HCT116 (cell line): ENCODE data around the gene CAB39L. TPM values are rescaled to one million over a fixed set of nuclear protein-coding genes. Genes with fewer than 3 reads are reported as not detected.

Source experiments
- ATAC-seq: fragments of 200-7000 bp; cut with Tn5 transposase; 2 replicates; pipeline ENCODE4 v1.9.1; 2020; ENCODE audit warnings: mild to moderate bottlenecking, moderate library complexity
- BruUV-seq: library from RNA; stranded (reverse); fragments of 400-500 nt; replicated peaks from 2 replicates; lab custom pipeline; 2021; lab: Mats Ljungman, UMichigan
- CTCF ChIA-PET: fragments of 300-600 bp; sonication (Branson Sonifier 250); formaldehyde crosslinking; loops from one replicate; lab custom pipeline; 2021; ENCODE audit warnings: antibody characterized with exemption; lab: Charles Lee
- POLR2A ChIA-PET: fragments of 300-600, 350-600 bp; sonication (Branson Sonifier 250); formaldehyde crosslinking; loops from one replicate; lab custom pipeline; 2021; ENCODE audit warnings: antibody characterized with exemption; lab: Charles Lee
- RAD21 ChIA-PET, 2 experiments: fragments of 300-600 bp; sonication (Branson Sonifier 250); formaldehyde crosslinking; loops; one replicate each; lab custom pipeline; 2023; ENCODE audit warnings: low total read pairs in 2 of 2; ENCODE audit not compliant: uncharacterized antibody in 2 of 2, unreplicated experiment in 2 of 2, low non-redundant PET in 1 of 2; lab: Charles Lee
- DNase-seq: peaks from one replicate; pipeline ENCODE4 v3.0.0-alpha.2; 2010; ENCODE audit warnings: low read depth, low spot score
- H2AFZ ChIP-seq: fragments of 200-600 bp; shearing (Covaris generic), sonication (generic); 2 replicates; pipeline ENCODE4 v1.6.1; 2017; ENCODE audit warnings: low read depth, mixed run types, mixed read lengths, antibody characterized with exemption, low read length; ENCODE audit not compliant: poor library complexity, severe bottlenecking
- H3K27ac ChIP-seq: 2 replicates; pipeline ENCODE4 v1.5.1; 2012; ENCODE audit warnings: low read depth, low read length
- H3K27me3 ChIP-seq: fragments of 200-600 bp; sonication (generic); 2 replicates; pipeline ENCODE4 v1.6.1; 2016; ENCODE audit warnings: mixed run types, low read length, mixed read lengths; ENCODE audit not compliant: insufficient read depth
- H3K36me3 ChIP-seq, 2 experiments: fragments of 200-500 bp in 1 of 2; fragments of 200-600 bp in 1 of 2; sonication (Bioruptor generic) in 1 of 2; sonication (generic) in 1 of 2; 2 replicates each; pipeline versions ENCODE4 v1.5.1 to v1.6.1; 2014 to 2016; ENCODE audit warnings: low read length in 2 of 2, inconsistent platforms in 1 of 2, mixed read lengths in 1 of 2, mixed run types in 1 of 2; ENCODE audit not compliant: insufficient read depth in 2 of 2, control insufficient read depth in 1 of 2
- H3K4me1 ChIP-seq, 2 experiments: fragments of 200-600 bp in 1 of 2; sonication (generic) in 1 of 2; 2 replicates each; pipeline versions ENCODE4 v1.5.1 to v1.6.1; 2012 to 2017; ENCODE audit warnings: low read length in 2 of 2, inconsistent platforms in 1 of 2, mild to moderate bottlenecking in 1 of 2, mixed read lengths in 1 of 2, mixed run types in 1 of 2, moderate library complexity in 1 of 2; ENCODE audit not compliant: insufficient read depth in 2 of 2, control insufficient read depth in 1 of 2
- H3K4me2 ChIP-seq: fragments of 200-600 bp; sonication (generic); 2 replicates; pipeline ENCODE4 v1.6.1; 2017; ENCODE audit warnings: mixed run types, low read length, mixed read lengths
- H3K4me3 ChIP-seq, 2 experiments: fragments of 200-600 bp in 1 of 2; sonication (generic) in 1 of 2; replicated peaks in 1 of 2; 2 replicates each; pipeline ENCODE4 v1.5.1; 2011 to 2016; ENCODE audit warnings: low read length in 2 of 2, control low read depth in 1 of 2, low read depth in 1 of 2, mild to moderate bottlenecking in 1 of 2, mixed read lengths in 1 of 2, mixed run types in 1 of 2
- H3K79me2 ChIP-seq: fragments of 200-600 bp; sonication (generic); 2 replicates; pipeline ENCODE4 v1.6.1; 2017; ENCODE audit warnings: mild to moderate bottlenecking, mixed run types, low read length, moderate library complexity, mixed read lengths; ENCODE audit not compliant: insufficient read depth
- H3K9ac ChIP-seq: fragments of 200-600 bp; sonication (generic); 2 replicates; pipeline ENCODE4 v1.6.1; 2016; ENCODE audit warnings: low read length, mixed read lengths
- H3K9me2 ChIP-seq: fragments of 200-600 bp; sonication (generic), shearing (Covaris generic); 2 replicates; pipeline ENCODE4 v1.6.1; 2017; ENCODE audit warnings: mixed run types, mild to moderate bottlenecking, moderate library complexity; ENCODE audit not compliant: insufficient read depth
- H3K9me3 ChIP-seq, 2 experiments: fragments of 200-500 bp in 1 of 2; fragments of 200-600 bp in 1 of 2; sonication (Bioruptor generic) in 1 of 2; sonication (generic) in 1 of 2; 2 replicates each; pipeline ENCODE4 v1.6.1; 2014 to 2017; ENCODE audit warnings: low read length in 2 of 2, mixed read lengths in 2 of 2, inconsistent platforms in 1 of 2, low read depth in 1 of 2, mild to moderate bottlenecking in 1 of 2, mixed run types in 1 of 2, moderate library complexity in 1 of 2; ENCODE audit not compliant: control insufficient read depth in 1 of 2, insufficient read depth in 1 of 2
- H4K20me1 ChIP-seq: fragments of 200-600 bp; sonication (generic), shearing (Covaris generic); 2 replicates; pipeline ENCODE4 v1.6.1; 2017; ENCODE audit warnings: mixed run types, mild to moderate bottlenecking, moderate library complexity; ENCODE audit not compliant: insufficient read depth
- CBX3 ChIP-seq: IDR thresholded peaks from 2 replicates; pipeline ENCODE4 v1.6.1; 2012; ENCODE audit warnings: low read depth
- ELF1 ChIP-seq: IDR thresholded peaks from 2 replicates; pipeline ENCODE4 v1.6.1; 2012; ENCODE audit warnings: low read depth, borderline replicate concordance
- MAX ChIP-seq: IDR thresholded peaks from 2 replicates; pipeline ENCODE4 v1.6.1; 2012
- ZBTB33 ChIP-seq: IDR thresholded peaks from 2 replicates; pipeline ENCODE4 v1.6.1; 2011; ENCODE audit warnings: mild to moderate bottlenecking, low read length, moderate library complexity; ENCODE audit not compliant: insufficient replicate concordance; ENCODE audit errors: extremely low read depth
- intact Hi-C: fragments of 100-400 bp; cut with micrococcal nuclease; formaldehyde crosslinking; loops from 2 replicates; pipeline ENCODE4 v1.10.0; 2022
- total RNA-seq: library from RNA; stranded (reverse); gene quantifications from one replicate; pipeline ENCODE4 v1.2.1, GENCODE V29; 2021; ENCODE audit not compliant: unreplicated experiment

Gene CAB39L
- total RNA-seq, 1 experiment from 2014 or later, result 6.1 TPM

- Histone ChIP-seq H3K27me3 (no peaks in the 10 kb centered on the region), H3K4me1 (no peaks in the 10 kb centered on the region), H4K20me1 (no peaks in the 10 kb centered on the region), H3K9ac (no peak overlapping the region), H2AFZ (no peak overlapping the region), H3K4me2 (no peak overlapping the region), H3K4me3 (no peak overlapping the region), H3K9me2 (no peaks in the 10 kb centered on the region), H3K27ac (no peak overlapping the region), H3K36me3 (no peaks in the 10 kb centered on the region), H3K9me3 (no peaks in the 10 kb centered on the region), H3K79me2 (no peaks in the 10 kb centered on the region)
- ChIA-PET CTCF (no interaction called here), POLR2A (no interaction called here), RAD21 (no interaction called here)
- ATAC-seq, result no peak
- intact Hi-C loops, result no loop called here
- BruUV-seq, result no TSS peak
- TF ChIP-seq ZBTB33, result no peak
- TF ChIP-seq ELF1, result no peak
- DNase-seq, result no peak
These were observed 39.2 kb downstream of the CAB39L start for GRCh38 chr13:49404703-49405020.

DNA sequence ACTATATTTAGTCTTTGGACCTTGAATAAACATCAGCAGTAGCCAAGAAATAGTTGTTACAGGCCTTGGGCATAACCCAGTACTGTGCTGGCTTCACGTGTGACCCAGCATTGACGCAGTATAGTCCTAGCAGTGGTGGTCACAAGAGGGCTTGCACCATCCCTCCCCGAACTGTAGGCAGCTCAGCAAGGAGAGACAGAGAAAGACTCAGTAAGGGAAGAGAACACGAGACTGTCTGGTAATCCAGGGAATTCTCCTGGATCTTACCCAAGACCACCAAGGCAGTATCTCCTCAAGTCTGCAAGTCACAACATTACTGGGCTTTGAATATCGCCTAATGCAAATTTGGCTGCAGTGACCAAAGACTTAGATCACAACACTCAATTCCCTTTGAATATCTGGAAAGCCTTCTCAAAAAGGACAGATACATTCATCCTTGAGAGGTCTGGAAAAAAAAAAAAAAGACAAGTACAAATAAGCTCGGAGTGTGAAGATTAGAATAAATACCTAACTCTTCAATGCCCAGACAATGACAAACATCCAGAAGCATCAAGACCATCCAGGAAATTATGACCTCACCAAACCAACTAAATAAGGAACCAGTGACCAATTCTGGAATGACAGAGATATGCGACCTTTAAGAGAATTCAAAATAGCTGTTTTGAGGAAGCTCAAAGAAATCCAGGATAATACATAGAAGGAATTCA, 39.7 kb downstream of the CAB39L start:
- Histone ChIP-seq H3K4me1 (no peaks in the 10 kb centered on the region), H3K9me3 (no peaks in the 10 kb centered on the region), H4K20me1 (no peaks in the 10 kb centered on the region), H3K9me2 (no peaks in the 10 kb centered on the region), H3K27ac (no peak overlapping the region), H3K36me3 (no peaks in the 10 kb centered on the region), H2AFZ (no peak overlapping the region), H3K79me2 (no peaks in the 10 kb centered on the region), H3K9ac (no peak overlapping the region), H3K27me3 (no peaks in the 10 kb centered on the region), H3K4me3 (no peak overlapping the region), H3K4me2 (no peak overlapping the region)
- no peak for ATAC-seq
- ChIA-PET RAD21 (no interaction called here), CTCF (no interaction called here), POLR2A (no interaction called here)
- intact Hi-C loops, result no loop called here
- no peak for DNase-seq
- no TSS peak for BruUV-seq
- no peak for TF ChIP-seq CBX3
- TF ChIP-seq MAX, result no peak
- TF ChIP-seq, all 23 proteins: peak for 0
